ENCODE results near the gene RLIM. TPM values are rescaled to one million over a fixed set of nuclear protein-coding genes. Genes with fewer than 3 reads are reported as not detected.
"Not testable (repeated sequence)": the region's sequence is repeated elsewhere in the genome, so short reads cannot be mapped to it uniquely, and the experiment has no call there.

The RLIM gene, protein sequence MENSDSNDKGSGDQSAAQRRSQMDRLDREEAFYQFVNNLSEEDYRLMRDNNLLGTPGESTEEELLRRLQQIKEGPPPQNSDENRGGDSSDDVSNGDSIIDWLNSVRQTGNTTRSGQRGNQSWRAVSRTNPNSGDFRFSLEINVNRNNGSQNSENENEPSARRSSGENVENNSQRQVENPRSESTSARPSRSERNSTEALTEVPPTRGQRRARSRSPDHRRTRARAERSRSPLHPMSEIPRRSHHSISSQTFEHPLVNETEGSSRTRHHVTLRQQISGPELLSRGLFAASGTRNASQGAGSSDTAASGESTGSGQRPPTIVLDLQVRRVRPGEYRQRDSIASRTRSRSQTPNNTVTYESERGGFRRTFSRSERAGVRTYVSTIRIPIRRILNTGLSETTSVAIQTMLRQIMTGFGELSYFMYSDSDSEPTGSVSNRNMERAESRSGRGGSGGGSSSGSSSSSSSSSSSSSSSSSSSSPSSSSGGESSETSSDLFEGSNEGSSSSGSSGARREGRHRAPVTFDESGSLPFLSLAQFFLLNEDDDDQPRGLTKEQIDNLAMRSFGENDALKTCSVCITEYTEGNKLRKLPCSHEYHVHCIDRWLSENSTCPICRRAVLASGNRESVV
- 10 to 100 TPM; 36.6 to 37.5 TPM for total RNA-seq

DNA sequence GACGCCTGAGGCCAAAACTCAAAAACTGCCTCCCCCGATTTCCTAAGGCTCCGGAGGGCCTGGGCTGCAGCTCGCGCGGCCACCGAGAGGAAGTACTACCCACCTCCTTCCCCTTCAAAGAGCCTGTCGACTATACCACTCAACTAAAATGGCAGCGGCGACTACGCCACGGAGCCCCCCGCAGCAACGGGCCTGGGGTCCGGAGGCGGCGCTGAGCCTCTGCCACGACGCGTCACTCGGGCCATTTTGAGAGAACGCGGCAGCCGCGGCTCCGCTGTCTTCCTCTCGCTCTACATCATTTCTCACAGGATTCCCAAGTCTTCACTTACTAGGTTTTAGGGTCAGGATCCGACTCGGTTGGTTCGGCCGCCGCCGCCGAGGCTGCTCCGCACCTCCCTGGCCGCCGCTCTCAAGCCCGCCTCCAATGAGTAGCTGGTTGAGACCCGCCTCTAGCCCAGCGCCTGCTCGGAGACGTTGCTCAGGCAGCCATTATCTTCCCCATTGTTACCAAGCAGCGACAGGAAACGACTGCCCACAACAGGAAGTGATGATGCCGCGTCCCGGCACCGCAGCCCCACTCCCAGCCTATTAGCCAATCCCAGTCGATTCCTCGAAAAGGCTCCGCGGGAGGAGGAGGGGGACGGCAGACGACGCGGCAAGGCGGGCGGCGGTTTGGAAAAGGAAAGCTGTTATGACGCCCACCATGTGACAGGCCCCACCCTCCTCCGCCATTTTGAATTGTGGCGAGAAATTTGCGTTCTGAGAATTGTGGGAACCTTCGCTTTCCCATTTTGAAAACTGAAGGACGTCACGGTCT lies at the start of gene RLIM:
RLIM (minus strand) TSS at position 532 of the 817 bp plus-strand sequence. CDS start 18,647 bp downstream, outside the sequence.
- H3K36me3 Mint-ChIP-seq, result peaks cover 12% of the 10 kb centered on the region
- no peaks in the 10 kb centered on the region for H3K27me3 Mint-ChIP-seq
- H3K27ac Mint-ChIP-seq, result peak within 1 kb of the TSS; percentile 99
- ChIA-PET POLR2A (interaction anchor here (0.7 to 0.8 kb wide), 4 partner anchors 36 to 311 kb away, joined by 3 to 6 read pairs (median 4); partner anchors contain the start of gene NEXMIF), CTCF (no interaction called here)
- DNase-seq, result peak; percentile 95
- intact Hi-C loops (cut with micrococcal nuclease), result loop anchor here (1.0 to 10.0 kb wide), 7 partner anchors 36 to 1560 kb away; partner anchors contain the start of gene PBDC1
- no peaks in the 10 kb centered on the region for H3K9me3 Mint-ChIP-seq
- H3K4me1 Mint-ChIP-seq (ENCODE audit: low read depth), result peaks cover 12% of the 10 kb centered on the region
- H3K4me3 Mint-ChIP-seq, result peak within 1 kb of the TSS; percentile 98

DNA sequence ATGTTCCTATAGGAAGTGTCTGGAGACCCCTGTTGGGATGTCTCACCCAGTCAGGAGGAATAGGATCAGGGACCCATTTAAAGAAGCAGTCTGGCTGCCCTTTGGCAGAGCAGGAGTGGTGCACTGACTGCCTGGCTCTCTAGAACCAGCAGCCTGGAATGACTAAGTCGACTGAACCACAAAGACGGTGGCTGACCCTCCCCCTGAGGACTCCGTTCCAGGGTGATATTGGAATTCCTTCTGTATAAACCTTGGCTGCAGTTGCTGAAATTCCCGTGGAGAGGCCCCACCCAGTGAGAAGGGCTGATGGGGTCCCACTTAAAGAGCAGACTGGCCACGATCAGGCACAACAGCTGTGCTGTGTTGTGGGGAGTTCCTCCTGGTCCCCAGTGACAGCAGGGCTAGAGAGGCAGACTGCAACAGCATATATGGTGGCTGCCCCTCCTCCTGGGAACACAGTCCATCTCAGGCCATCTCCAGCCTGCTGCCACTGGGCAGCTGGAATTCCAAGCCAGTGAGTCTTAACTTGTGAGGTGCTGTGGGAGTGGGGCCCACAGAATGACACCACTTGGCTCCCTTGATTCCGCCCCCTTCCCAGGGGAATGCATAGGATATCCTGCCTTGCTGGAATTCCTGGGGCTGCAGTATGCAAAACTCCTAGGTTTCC lies 41.8 kb upstream of the RLIM start:
- POLR2A ChIA-PET, result no interaction called here
- no peaks in the 10 kb centered on the region for H3K4me1 Mint-ChIP-seq (ENCODE audit: low read depth)
- H3K27me3 Mint-ChIP-seq, result no peaks in the 10 kb centered on the region
- H3K36me3 Mint-ChIP-seq, result no peaks in the 10 kb centered on the region
- intact Hi-C loops (cut with micrococcal nuclease), result no loop called here
- no peak overlapping the region for H3K4me3 Mint-ChIP-seq
- no peak overlapping the region for H3K27ac Mint-ChIP-seq
- CTCF ChIA-PET, result no interaction called here
- DNase-seq, result no peak
- H3K9me3 Mint-ChIP-seq, result no peaks in the 10 kb centered on the region

DNA sequence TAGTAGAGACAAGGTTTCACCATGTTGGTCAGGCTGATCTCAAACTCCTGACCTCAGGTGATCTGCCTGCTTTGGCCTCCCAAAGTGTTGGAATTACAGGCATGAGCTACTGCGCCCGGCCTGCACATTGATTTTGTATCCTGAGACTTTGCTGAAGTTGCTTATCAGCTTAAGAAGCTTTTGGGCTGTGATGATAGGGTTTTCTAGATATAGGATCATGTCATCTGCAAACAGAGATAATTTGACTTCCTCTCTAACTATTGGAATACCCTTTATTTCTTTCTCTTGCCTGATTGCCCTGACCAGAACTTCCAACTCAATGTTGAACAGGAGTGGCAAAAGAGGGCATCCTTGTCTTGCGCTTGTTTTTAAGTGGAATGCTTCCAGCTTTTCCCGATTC lies 40.5 kb upstream of the RLIM start:
- H3K4me3 Mint-ChIP-seq; H3K27ac Mint-ChIP-seq; H3K4me1 Mint-ChIP-seq (ENCODE audit: low read depth); H3K27me3 Mint-ChIP-seq; H3K9me3 Mint-ChIP-seq; POLR2A ChIA-PET; intact Hi-C loops (cut with micrococcal nuclease); CTCF ChIA-PET; DNase-seq; H3K36me3 Mint-ChIP-seq: not testable (repeated sequence)

DNA sequence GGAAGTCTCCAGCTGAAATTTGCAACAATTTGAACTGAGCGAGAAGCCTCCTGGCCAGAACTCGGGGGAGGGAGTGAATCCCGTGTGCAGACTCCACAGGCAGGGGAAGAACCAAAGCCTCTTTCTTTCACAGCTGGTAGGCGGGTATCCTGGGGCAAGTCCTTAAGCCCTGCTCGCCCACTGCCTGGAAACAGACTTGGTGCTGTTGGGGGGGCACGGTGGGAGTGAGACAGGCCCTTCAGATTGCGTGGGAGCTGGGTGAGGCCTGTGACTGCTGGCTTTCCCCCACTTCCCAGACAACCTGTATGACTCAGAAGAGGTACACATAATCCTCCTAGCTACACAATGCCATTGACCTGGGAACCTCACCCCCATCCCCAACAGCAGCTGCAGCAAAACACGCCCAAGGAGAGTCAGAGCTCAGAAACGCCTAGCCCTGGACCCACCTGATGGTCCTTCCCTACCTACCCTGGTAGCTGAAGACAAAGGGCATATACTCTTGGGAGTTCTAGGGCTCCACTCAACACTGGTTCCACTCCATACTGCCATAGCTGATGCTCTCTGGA lies 22.4 kb upstream of the RLIM start:
- Mint-ChIP-seq H3K36me3 (no peaks in the 10 kb centered on the region), H3K9me3 (no peaks in the 10 kb centered on the region), H3K4me1 (ENCODE audit: low read depth) (no peaks in the 10 kb centered on the region), H3K4me3 (no peak overlapping the region), H3K27ac (no peak overlapping the region), H3K27me3 (no peaks in the 10 kb centered on the region)
- CTCF ChIA-PET, result no interaction called here
- intact Hi-C loops (cut with micrococcal nuclease), result no loop called here
- no peak for DNase-seq
- POLR2A ChIA-PET, result no interaction called here

DNA sequence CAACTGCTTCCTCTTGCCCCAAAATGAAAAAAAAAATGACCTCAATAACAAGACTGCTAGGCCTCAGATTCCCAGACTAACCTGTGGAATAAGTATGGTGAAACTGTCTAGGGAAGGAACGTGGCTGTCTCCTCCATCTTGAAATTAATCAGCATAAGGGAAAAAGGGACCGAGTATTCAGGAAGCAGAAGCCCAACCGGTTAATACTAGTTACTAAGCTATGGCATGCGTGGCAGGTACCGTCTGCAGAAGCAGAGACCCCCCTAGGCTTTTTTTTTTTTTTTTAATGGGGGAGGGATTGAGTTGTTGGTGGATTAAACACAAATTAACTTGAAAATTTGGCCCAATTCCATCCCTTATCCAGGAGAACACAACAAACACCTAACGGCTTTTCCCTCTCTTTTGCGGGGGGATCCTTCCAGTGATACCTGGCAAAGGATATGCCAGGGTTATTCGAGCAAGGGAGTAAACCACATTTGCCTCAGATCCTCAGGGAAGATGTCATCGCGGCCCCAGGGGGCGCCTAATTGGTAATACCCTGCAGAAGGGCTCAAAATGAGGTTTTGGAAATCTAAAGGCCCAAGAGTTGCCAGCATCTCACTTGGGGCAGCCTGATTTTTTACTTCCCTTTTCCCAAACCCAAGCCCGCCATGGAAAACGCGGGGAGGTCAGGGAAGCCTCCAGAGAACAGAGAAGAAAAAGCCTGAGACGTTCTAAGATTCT lies 893 bp downstream of the RLIM start:
- H3K27ac Mint-ChIP-seq, result peak overlapping the region; percentile 99
- H3K4me1 Mint-ChIP-seq (ENCODE audit: low read depth), result peaks cover 15% of the 10 kb centered on the region
- DNase-seq, result peak; percentile 12

DNA sequence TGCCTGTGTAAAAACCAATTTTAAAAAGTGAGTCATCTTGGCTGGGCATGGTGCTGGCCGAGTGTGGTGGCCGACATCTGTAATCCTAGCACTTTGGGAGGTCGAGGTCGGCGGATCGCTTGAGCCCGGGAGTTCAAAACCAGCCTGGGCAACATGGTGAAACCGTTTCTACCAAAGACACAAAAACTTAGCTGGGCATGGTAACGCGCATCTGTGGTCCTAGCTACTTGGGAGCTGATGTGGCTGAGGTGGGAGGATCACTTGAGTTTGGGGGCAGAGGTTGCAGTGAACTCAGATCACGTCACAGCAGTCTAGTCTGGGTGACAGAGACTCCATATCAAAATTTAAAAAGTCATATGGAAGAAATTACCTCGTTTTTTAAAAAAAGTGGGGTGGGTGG lies 7.6 kb downstream of the RLIM start:
- ChIA-PET CTCF (no interaction called here), POLR2A (no interaction called here)
- intact Hi-C loops (cut with micrococcal nuclease), result no loop called here
- no peaks in the 10 kb centered on the region for H3K27me3 Mint-ChIP-seq
- no peak overlapping the region for H3K4me3 Mint-ChIP-seq
- H3K27ac Mint-ChIP-seq, result no peak overlapping the region
- no peaks in the 10 kb centered on the region for H3K9me3 Mint-ChIP-seq
- H3K36me3 Mint-ChIP-seq, result peaks cover 14% of the 10 kb centered on the region
- peaks cover 40% of the 10 kb centered on the region for H3K4me1 Mint-ChIP-seq (ENCODE audit: low read depth)
- DNase-seq, result no peak

More for the DNA sequence above, 893 bp downstream of the RLIM start:
- no peaks in the 10 kb centered on the region for H3K27me3 Mint-ChIP-seq
- POLR2A ChIA-PET, result no interaction called here
- H3K4me3 Mint-ChIP-seq, result peak overlapping the region; percentile 98
- CTCF ChIA-PET, result no interaction called here
- intact Hi-C loops (cut with micrococcal nuclease), result loop anchor here (1.0 to 10.0 kb wide), 7 partner anchors 35 to 1561 kb away; partner anchors contain the start of gene PBDC1
- H3K9me3 Mint-ChIP-seq, result no peaks in the 10 kb centered on the region
- peaks cover 14% of the 10 kb centered on the region for H3K36me3 Mint-ChIP-seq

DNA sequence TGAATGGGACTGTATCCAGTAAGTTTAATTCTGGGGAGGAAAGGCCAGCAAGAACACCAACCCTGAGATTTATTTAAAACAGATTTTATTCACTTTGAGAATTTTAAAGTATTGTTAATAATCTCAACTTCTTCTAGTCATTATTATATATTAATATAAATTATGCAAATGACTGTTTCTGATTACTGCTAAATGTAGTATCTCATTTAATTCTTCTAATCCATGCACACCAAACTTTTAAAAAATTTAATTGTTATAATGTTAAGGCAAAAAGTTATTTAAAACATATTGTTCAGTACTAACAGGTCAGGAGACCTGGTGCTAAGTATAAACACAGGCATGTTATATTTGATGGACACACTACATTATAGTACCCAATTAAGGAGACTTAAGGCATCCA lies 8.1 kb downstream of the RLIM start:
- Mint-ChIP-seq H3K9me3 (no peaks in the 10 kb centered on the region), H3K4me3 (no peak overlapping the region), H3K4me1 (ENCODE audit: low read depth) (peaks cover 40% of the 10 kb centered on the region), H3K27me3 (no peaks in the 10 kb centered on the region), H3K27ac (no peak overlapping the region), H3K36me3 (peaks cover 14% of the 10 kb centered on the region)
- ChIA-PET CTCF (no interaction called here), POLR2A (no interaction called here)
- DNase-seq, result no peak
- intact Hi-C loops (cut with micrococcal nuclease), result no loop called here

DNA sequence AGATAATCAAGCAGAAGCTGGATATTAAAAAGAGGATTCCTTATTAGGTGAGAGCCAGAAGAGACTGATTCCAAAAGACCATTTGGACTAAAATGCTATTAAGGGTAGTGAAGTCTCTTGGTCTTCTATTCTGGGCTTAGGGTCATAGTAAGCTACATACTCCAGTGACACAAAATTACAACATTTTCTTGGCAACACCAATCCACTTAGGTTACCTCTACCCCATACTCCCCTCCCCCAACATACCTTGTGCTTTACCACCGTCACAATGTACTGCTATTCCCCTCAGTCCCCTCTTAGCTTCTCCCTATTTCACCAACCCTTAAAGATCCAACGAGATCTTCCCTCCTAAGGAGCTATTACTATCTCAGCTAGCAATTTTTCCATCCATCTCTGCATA lies 11.4 kb downstream of the RLIM start:
- DNase-seq, result no peak
- H3K4me1 Mint-ChIP-seq (ENCODE audit: low read depth), result peaks cover 35% of the 10 kb centered on the region
- H3K27me3 Mint-ChIP-seq, result no peaks in the 10 kb centered on the region

DNA sequence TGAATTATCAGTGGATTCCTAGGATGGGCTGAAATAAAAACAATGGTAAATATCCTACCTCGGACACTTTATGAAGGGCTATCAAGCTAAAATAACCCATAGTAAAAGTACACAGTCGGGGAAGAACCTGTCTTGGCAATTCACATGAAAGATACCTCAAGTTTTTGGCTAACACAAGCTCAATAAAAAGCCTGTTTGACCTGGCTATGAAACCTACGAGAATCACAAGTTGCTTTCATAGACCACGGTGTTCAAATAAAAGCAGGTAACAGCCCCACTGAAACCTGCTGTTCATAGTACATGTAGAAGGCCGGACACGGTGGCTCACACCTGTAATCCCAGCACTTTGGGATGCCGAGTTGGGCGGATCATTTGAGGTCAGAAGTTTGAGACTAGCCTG lies 12.3 kb downstream of the RLIM start:
- Mint-ChIP-seq H3K4me3 (no peak overlapping the region), H3K4me1 (ENCODE audit: low read depth) (peaks cover 34% of the 10 kb centered on the region), H3K36me3 (peaks cover 14% of the 10 kb centered on the region), H3K9me3 (no peaks in the 10 kb centered on the region), H3K27ac (no peak overlapping the region), H3K27me3 (no peaks in the 10 kb centered on the region)
- intact Hi-C loops (cut with micrococcal nuclease), result no loop called here
- ChIA-PET POLR2A (no interaction called here), CTCF (no interaction called here)
- DNase-seq, result no peak

More for the DNA sequence above, 11.4 kb downstream of the RLIM start:
- intact Hi-C loops (cut with micrococcal nuclease), result no loop called here
- ChIA-PET POLR2A (no interaction called here), CTCF (no interaction called here)
- Mint-ChIP-seq H3K36me3 (peaks cover 14% of the 10 kb centered on the region), H3K4me3 (no peak overlapping the region), H3K27ac (no peak overlapping the region), H3K9me3 (no peaks in the 10 kb centered on the region)

DNA sequence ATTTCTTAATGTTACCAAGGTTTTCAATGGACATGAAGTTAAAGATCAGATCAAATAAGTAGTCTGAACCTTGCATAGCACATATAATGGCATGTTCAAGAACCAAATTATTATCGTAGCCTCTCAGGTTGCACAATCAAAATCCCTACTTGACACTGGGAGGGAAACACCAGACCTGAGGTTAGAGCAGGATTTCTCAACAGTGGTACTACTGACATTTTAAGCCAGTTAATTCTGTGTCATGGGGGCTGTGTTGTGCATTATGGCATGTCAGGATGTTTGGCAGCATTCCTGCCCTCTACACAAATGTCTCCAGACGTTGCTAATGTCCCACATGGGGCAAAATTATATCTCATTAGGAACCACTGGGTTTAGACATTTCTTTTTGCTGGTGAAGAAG lies 20.8 kb downstream of the RLIM start:
- ChIA-PET CTCF (no interaction called here), POLR2A (no interaction called here)
- Mint-ChIP-seq H3K4me3 (no peak overlapping the region), H3K36me3 (peaks cover 19% of the 10 kb centered on the region), H3K27ac (no peak overlapping the region), H3K4me1 (ENCODE audit: low read depth) (peaks cover 3% of the 10 kb centered on the region), H3K9me3 (no peaks in the 10 kb centered on the region), H3K27me3 (no peaks in the 10 kb centered on the region)
- no peak for DNase-seq
- intact Hi-C loops (cut with micrococcal nuclease), result no loop called here

DNA sequence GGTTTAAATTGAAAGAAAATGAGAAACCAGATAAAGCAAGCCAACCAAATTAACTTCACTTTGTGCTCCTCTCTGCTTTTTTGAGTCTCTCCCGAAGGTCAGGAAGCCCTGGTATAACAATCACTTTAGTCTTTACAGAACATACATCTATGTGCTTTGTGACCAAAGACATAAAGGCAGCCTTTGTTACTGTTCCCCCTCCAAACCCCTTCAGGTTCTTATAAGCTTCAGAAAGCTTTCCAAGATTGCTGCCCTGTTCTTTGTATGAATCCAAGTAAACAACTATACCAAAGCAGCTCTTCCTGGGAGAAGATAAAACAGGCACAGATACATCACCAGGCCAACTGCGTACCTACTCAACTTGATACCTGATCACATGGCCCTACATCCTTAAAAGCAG lies 28.7 kb downstream of the RLIM start:
- ChIA-PET CTCF (interaction anchor here (1.0 kb wide), 1 partner anchor 1869 kb away, joined by 3 read pairs; no protein-coding TSS in a partner anchor), POLR2A (no interaction called here)
- intact Hi-C loops (cut with micrococcal nuclease), result no loop called here
- DNase-seq, result no peak
- H3K27ac Mint-ChIP-seq, result peak overlapping the region; percentile 9
- no peaks in the 10 kb centered on the region for H3K9me3 Mint-ChIP-seq
- H3K4me3 Mint-ChIP-seq, result no peak overlapping the region
- peaks cover 6% of the 10 kb centered on the region for H3K4me1 Mint-ChIP-seq (ENCODE audit: low read depth)
- no peaks in the 10 kb centered on the region for H3K27me3 Mint-ChIP-seq
- peaks cover 16% of the 10 kb centered on the region for H3K36me3 Mint-ChIP-seq

Data from activated CD4-positive, alpha-beta memory T cell treated with anti-CD3 and anti-CD28 coated beads for 36 hours (primary cell).